ENCODE results near the gene FGD3.

DNA sequence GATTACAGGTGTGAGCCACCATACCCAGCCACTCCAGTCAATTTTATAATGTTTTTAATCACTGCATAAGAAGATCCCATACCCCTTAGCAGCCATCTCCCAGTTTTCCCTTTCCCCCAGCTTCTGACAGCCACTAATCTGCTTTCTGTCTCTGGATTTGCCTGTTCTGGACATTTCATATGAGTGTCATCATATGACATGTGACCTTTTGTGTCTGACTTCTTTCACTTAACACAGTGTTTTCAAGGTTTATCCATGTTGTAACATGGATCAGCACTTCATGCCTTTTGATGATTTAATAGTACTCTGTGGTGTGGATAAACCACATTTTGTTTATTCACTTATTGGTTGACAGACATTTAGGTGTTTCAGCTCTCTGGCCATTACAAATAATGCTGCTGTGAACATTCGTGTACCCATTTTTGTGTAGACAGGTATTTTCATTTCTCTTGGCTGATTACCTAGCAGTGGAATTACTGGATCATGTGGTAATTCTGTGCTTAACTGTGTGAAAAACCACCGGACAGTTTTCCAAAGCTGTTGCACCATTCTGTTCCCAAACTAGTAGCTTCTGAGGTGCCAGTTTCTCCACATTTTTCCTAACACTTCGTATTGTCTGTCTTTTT, 119.8 kb downstream of the FGD3 start:
- TF ChIP-seq, protein P1, sequence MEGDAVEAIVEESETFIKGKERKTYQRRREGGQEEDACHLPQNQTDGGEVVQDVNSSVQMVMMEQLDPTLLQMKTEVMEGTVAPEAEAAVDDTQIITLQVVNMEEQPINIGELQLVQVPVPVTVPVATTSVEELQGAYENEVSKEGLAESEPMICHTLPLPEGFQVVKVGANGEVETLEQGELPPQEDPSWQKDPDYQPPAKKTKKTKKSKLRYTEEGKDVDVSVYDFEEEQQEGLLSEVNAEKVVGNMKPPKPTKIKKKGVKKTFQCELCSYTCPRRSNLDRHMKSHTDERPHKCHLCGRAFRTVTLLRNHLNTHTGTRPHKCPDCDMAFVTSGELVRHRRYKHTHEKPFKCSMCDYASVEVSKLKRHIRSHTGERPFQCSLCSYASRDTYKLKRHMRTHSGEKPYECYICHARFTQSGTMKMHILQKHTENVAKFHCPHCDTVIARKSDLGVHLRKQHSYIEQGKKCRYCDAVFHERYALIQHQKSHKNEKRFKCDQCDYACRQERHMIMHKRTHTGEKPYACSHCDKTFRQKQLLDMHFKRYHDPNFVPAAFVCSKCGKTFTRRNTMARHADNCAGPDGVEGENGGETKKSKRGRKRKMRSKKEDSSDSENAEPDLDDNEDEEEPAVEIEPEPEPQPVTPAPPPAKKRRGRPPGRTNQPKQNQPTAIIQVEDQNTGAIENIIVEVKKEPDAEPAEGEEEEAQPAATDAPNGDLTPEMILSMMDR (IDR thresholded peaks at IDR 0.05; ENCODE audit: insufficient read depth, low read length, poor library complexity, severe bottlenecking): no peak
- TF ChIP-seq EZH2phosphoT487 (conservative IDR thresholded peaks at IDR 0.05; ENCODE audit: low read length): no peak

Data from SU-DHL-6 (cell line).